T-helper 1 cell treated with Interleukin-12 subunit alpha and Interleukin-12 subunit beta and Interleukin-4 antibody, amounts not matched to agents 30 μg/mL and 1 μg/mL, for 36 hours (primary cell): ENCODE data around the gene MGA.

Experiments used
- H3K27ac Mint-ChIP-seq: one replicate; pipeline ENCODE4 v1.8.0; 2021; ENCODE audit warnings: mild to moderate bottlenecking, mixed read lengths
- H3K27me3 Mint-ChIP-seq: one replicate; pipeline ENCODE4 v1.8.0; 2021; ENCODE audit warnings: low read depth, mixed read lengths
- H3K36me3 Mint-ChIP-seq: one replicate; pipeline ENCODE4 v1.8.0; 2021; ENCODE audit warnings: low read depth, mixed read lengths
- H3K4me1 Mint-ChIP-seq: one replicate; pipeline ENCODE4 v1.8.0; 2021; ENCODE audit warnings: low read depth, mixed read lengths
- H3K4me3 Mint-ChIP-seq: one replicate; pipeline ENCODE4 v1.8.0; 2021; ENCODE audit warnings: mild to moderate bottlenecking, moderate library complexity, mixed read lengths
- H3K9me3 Mint-ChIP-seq: one replicate; pipeline ENCODE4 v1.8.0; 2021; ENCODE audit warnings: mixed read lengths

MGA gene

GRCh38 chr15:41671656-41672648, 11.7 kb downstream of the MGA start:
- Mint-ChIP-seq H3K27me3 (no peaks in the 10 kb centered on the region), H3K4me1 (peaks cover 11% of the 10 kb centered on the region), H3K36me3 (peaks cover 23% of the 10 kb centered on the region), H3K4me3 (no peak overlapping the region), H3K9me3 (no peaks in the 10 kb centered on the region), H3K27ac (no peak overlapping the region)

- no peak overlapping the region for H3K4me3 Mint-ChIP-seq
- H3K27ac Mint-ChIP-seq, result no peak overlapping the region
- no peaks in the 10 kb centered on the region for H3K27me3 Mint-ChIP-seq
- H3K4me1 Mint-ChIP-seq, result peaks cover 11% of the 10 kb centered on the region
- no peaks in the 10 kb centered on the region for H3K9me3 Mint-ChIP-seq
- H3K36me3 Mint-ChIP-seq, result peaks cover 16% of the 10 kb centered on the region
Measured at GRCh38 chr15:41675337-41675736, 15.1 kb downstream of the MGA start.

- no peaks in the 10 kb centered on the region for H3K9me3 Mint-ChIP-seq
- peaks cover 13% of the 10 kb centered on the region for H3K4me1 Mint-ChIP-seq
- H3K27ac Mint-ChIP-seq, result no peak overlapping the region
- no peak overlapping the region for H3K4me3 Mint-ChIP-seq
- H3K36me3 Mint-ChIP-seq, result peaks cover 16% of the 10 kb centered on the region
- no peaks in the 10 kb centered on the region for H3K27me3 Mint-ChIP-seq
Measured at GRCh38 chr15:41678742-41679141, 18.5 kb downstream of the MGA start.

GRCh38 chr15:41683955-41684354, 23.8 kb downstream of the MGA start:
- Mint-ChIP-seq H3K27me3 (no peaks in the 10 kb centered on the region), H3K4me3 (no peak overlapping the region), H3K27ac (no peak overlapping the region), H3K36me3 (peaks cover 7% of the 10 kb centered on the region), H3K4me1 (peaks cover 11% of the 10 kb centered on the region), H3K9me3 (no peaks in the 10 kb centered on the region)

GRCh38 chr15:41688671-41689070, 28.5 kb downstream of the MGA start:
- Mint-ChIP-seq H3K4me1 (peaks cover 27% of the 10 kb centered on the region), H3K36me3 (peaks cover 4% of the 10 kb centered on the region), H3K27me3 (no peaks in the 10 kb centered on the region), H3K9me3 (no peaks in the 10 kb centered on the region), H3K4me3 (no peak overlapping the region), H3K27ac (no peak overlapping the region)

- Mint-ChIP-seq H3K4me1 (peaks cover 27% of the 10 kb centered on the region), H3K4me3 (no peak overlapping the region), H3K27ac (no peak overlapping the region), H3K36me3 (peaks cover 4% of the 10 kb centered on the region), H3K9me3 (no peaks in the 10 kb centered on the region), H3K27me3 (no peaks in the 10 kb centered on the region)
Measured at GRCh38 chr15:41689083-41689482, 28.9 kb downstream of the MGA start.

- peaks cover 27% of the 10 kb centered on the region for H3K4me1 Mint-ChIP-seq
- no peak overlapping the region for H3K4me3 Mint-ChIP-seq
- H3K27ac Mint-ChIP-seq, result no peak overlapping the region
- peaks cover 3% of the 10 kb centered on the region for H3K36me3 Mint-ChIP-seq
- no peaks in the 10 kb centered on the region for H3K27me3 Mint-ChIP-seq
- H3K9me3 Mint-ChIP-seq, result no peaks in the 10 kb centered on the region
Measured at GRCh38 chr15:41689834-41690233, 29.6 kb downstream of the MGA start.

GRCh38 chr15:41690636-41691035, 30.4 kb downstream of the MGA start:
- Mint-ChIP-seq H3K4me1 (peaks cover 29% of the 10 kb centered on the region), H3K36me3 (peaks cover 3% of the 10 kb centered on the region), H3K4me3 (no peak overlapping the region), H3K27ac (no peak overlapping the region), H3K9me3 (no peaks in the 10 kb centered on the region), H3K27me3 (no peaks in the 10 kb centered on the region)

- Mint-ChIP-seq H3K36me3 (peaks cover 3% of the 10 kb centered on the region), H3K9me3 (no peaks in the 10 kb centered on the region), H3K27me3 (no peaks in the 10 kb centered on the region), H3K4me1 (peaks cover 36% of the 10 kb centered on the region), H3K4me3 (peak overlapping the region; percentile 45), H3K27ac (peak overlapping the region; percentile 66)
Measured at GRCh38 chr15:41691471-41691870, 31.3 kb downstream of the MGA start.

- Mint-ChIP-seq H3K4me1 (peaks cover 37% of the 10 kb centered on the region), H3K27me3 (no peaks in the 10 kb centered on the region), H3K9me3 (no peaks in the 10 kb centered on the region), H3K27ac (peak overlapping the region; percentile 66), H3K4me3 (peak overlapping the region; percentile 45), H3K36me3 (peaks cover 8% of the 10 kb centered on the region)
Measured at GRCh38 chr15:41692049-41692448, 31.8 kb downstream of the MGA start.

- H3K27ac Mint-ChIP-seq, result no peak overlapping the region
- H3K9me3 Mint-ChIP-seq, result no peaks in the 10 kb centered on the region
Measured at GRCh38 chr15:41693757-41694156, 33.6 kb downstream of the MGA start.

GRCh38 chr15:41695750-41696436, 35.7 kb downstream of the MGA start:
- peaks cover 16% of the 10 kb centered on the region for H3K36me3 Mint-ChIP-seq
- H3K27me3 Mint-ChIP-seq, result no peaks in the 10 kb centered on the region
- peak overlapping the region; percentile 46 for H3K4me3 Mint-ChIP-seq
- peak overlapping the region; percentile 67 for H3K27ac Mint-ChIP-seq
- peaks cover 23% of the 10 kb centered on the region for H3K4me1 Mint-ChIP-seq
- H3K9me3 Mint-ChIP-seq, result no peaks in the 10 kb centered on the region

More at GRCh38 chr15:41693757-41694156, 33.6 kb downstream of the MGA start:
- peaks cover 7% of the 10 kb centered on the region for H3K36me3 Mint-ChIP-seq
- H3K4me3 Mint-ChIP-seq, result no peak overlapping the region
- H3K4me1 Mint-ChIP-seq, result peaks cover 34% of the 10 kb centered on the region
- no peaks in the 10 kb centered on the region for H3K27me3 Mint-ChIP-seq

- Mint-ChIP-seq H3K27me3 (no peaks in the 10 kb centered on the region), H3K9me3 (no peaks in the 10 kb centered on the region), H3K36me3 (peaks cover 27% of the 10 kb centered on the region), H3K4me3 (no peak overlapping the region), H3K27ac (no peak overlapping the region), H3K4me1 (peaks cover 13% of the 10 kb centered on the region)
Measured at GRCh38 chr15:41698779-41699178, 38.6 kb downstream of the MGA start.

GRCh38 chr15:41703120-41703519, 42.9 kb downstream of the MGA start:
- H3K27ac Mint-ChIP-seq, result no peak overlapping the region
- H3K27me3 Mint-ChIP-seq, result no peaks in the 10 kb centered on the region
- no peaks in the 10 kb centered on the region for H3K9me3 Mint-ChIP-seq
- H3K36me3 Mint-ChIP-seq, result peaks cover 23% of the 10 kb centered on the region
- no peak overlapping the region for H3K4me3 Mint-ChIP-seq
- peaks cover 1% of the 10 kb centered on the region for H3K4me1 Mint-ChIP-seq

- Mint-ChIP-seq H3K27ac (no peak overlapping the region), H3K4me1 (peaks cover 2% of the 10 kb centered on the region), H3K4me3 (no peak overlapping the region), H3K36me3 (peaks cover 21% of the 10 kb centered on the region), H3K27me3 (no peaks in the 10 kb centered on the region), H3K9me3 (no peaks in the 10 kb centered on the region)
Measured at GRCh38 chr15:41713047-41713446, 52.8 kb downstream of the MGA start.
